Retinal pigment epithelial cell (primary cell): ENCODE results near the gene AGXT2.
A peak's percentile ranks its signal among the peaks of the same experiment; 100 is the strongest.
"Not testable (repeated sequence)": the region's sequence is repeated elsewhere in the genome, so short reads cannot be mapped to it uniquely, and the experiment has no call there.

ENCODE experiments used
- DNase-seq: peaks from one replicate; pipeline ENCODE4 v3.0.0-alpha.2; 2010; ENCODE audit warnings: low read depth
- H3K4me3 ChIP-seq: 2 replicates; pipeline ENCODE4 v1.5.1; 2011; ENCODE audit warnings: mild to moderate bottlenecking, low read length, control low read depth, moderate library complexity
- TF ChIP-seq, protein P1 (sequence below): conservative IDR thresholded peaks from 2 replicates; pipeline ENCODE4 v1.5.1; 2011; ENCODE audit warnings: low read depth, low read length, control low read depth, inconsistent platforms

Gene AGXT2

DNA sequence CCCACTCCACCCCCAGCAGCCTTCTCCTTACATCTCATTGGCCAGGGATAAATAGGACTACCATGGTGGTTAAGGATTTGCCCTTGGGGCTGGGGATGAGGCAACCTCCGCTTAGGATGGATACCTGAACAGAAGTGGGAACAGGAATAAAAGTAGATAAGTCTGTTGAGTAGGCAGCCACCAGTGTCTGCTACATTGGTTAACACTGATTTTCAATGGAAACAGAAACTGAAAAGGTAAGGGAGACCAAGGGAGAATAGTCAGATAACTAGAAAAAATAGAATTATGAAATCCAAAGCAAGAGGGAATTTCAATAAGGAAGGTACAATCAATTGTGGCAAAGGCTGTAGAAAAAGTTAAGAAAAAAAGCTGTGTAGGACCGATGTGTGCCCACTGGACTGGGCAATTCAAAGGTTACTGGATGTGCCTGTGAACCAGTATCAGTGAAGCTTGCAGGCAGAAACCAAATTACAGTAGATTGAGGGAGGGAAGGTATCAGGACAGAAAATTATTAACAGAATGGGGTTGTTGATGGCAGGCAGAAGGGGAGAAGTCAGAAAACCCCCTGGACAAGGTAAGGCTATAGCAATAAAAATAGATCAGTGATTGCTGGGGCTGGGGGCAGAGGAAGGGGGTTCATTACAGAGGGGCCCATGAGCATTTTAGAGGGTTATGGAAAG is 69.7 kb downstream of the AGXT2 start:
- H3K4me3 ChIP-seq: no peak overlapping the region
- no peak for DNase-seq
- TF ChIP-seq, protein P1, sequence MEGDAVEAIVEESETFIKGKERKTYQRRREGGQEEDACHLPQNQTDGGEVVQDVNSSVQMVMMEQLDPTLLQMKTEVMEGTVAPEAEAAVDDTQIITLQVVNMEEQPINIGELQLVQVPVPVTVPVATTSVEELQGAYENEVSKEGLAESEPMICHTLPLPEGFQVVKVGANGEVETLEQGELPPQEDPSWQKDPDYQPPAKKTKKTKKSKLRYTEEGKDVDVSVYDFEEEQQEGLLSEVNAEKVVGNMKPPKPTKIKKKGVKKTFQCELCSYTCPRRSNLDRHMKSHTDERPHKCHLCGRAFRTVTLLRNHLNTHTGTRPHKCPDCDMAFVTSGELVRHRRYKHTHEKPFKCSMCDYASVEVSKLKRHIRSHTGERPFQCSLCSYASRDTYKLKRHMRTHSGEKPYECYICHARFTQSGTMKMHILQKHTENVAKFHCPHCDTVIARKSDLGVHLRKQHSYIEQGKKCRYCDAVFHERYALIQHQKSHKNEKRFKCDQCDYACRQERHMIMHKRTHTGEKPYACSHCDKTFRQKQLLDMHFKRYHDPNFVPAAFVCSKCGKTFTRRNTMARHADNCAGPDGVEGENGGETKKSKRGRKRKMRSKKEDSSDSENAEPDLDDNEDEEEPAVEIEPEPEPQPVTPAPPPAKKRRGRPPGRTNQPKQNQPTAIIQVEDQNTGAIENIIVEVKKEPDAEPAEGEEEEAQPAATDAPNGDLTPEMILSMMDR: no peak

GRCh38 chr5:34976347-34976746 is 71.4 kb downstream of the AGXT2 start:
- H3K4me3 ChIP-seq: no peak overlapping the region
- TF ChIP-seq, protein P1: no peak
- DNase-seq: no peak

DNA sequence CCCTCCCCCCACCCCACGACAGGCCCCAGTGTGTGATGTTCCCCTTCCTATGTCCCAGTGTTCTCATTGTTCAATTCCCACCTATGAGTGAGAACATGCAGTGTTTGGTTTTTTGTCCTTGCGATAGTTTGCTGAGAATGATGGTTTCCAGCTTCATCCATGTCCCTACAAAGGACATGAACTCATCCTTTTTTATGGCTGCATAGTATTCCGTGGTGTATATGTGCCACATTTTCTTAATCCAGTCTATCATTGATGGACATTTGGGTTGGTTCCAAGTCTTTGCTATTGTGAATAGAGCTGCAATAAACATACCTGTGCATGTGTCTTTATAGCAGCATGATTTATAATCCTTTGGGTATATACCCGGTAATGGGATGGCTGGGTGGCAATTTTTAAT is 76.1 kb downstream of the AGXT2 start:
- not testable (repeated sequence) for H3K4me3 ChIP-seq, DNase-seq

- TF ChIP-seq, protein P1: no peak
- DNase-seq: no peak
- no peak overlapping the region for H3K4me3 ChIP-seq
These were observed 77.2 kb downstream of the AGXT2 start for GRCh38 chr5:34970552-34970951.

- no peak overlapping the region for H3K4me3 ChIP-seq
- DNase-seq: no peak
- TF ChIP-seq, protein P1: no peak
These were observed 79.5 kb downstream of the AGXT2 start for GRCh38 chr5:34968258-34968657.

- DNase-seq: no peak
- no peak overlapping the region for H3K4me3 ChIP-seq
- TF ChIP-seq, protein P1: no peak
These were observed 80.2 kb downstream of the AGXT2 start for GRCh38 chr5:34967540-34967939.

GRCh38 chr5:34959323-34959722 is 88.4 kb downstream of the AGXT2 start:
- TF ChIP-seq, protein P1: no peak
- peak; percentile 10 for DNase-seq
- no peak overlapping the region for H3K4me3 ChIP-seq
